HFF-Myc (cell line): ENCODE measurements around the gene PHRF1.

Experiments used
- DNase-seq: peaks from one replicate; pipeline ENCODE4 v3.0.0-alpha.2; 2011; ENCODE audit warnings: low read depth; ENCODE audit errors: extremely low read depth
- H3K4me3 ChIP-seq: replicated peaks from 2 replicates; pipeline ENCODE4 v1.5.1; 2011; ENCODE audit warnings: low read depth, mild to moderate bottlenecking, control low read depth, low read length
- CTCF ChIP-seq: IDR thresholded peaks from 2 replicates; pipeline ENCODE4 v1.5.1; 2012; ENCODE audit warnings: mild to moderate bottlenecking, low read depth, low read length, control low read depth; ENCODE audit errors: missing control alignments

PHRF1 gene

GRCh38 chr11:590997-591396, 14.7 kb downstream of the PHRF1 start:
- no peak overlapping the region for H3K4me3 ChIP-seq
- TF ChIP-seq CTCF = no peak
- DNase-seq = no peak

- no peak overlapping the region for H3K4me3 ChIP-seq
- no peak for DNase-seq
- no peak for TF ChIP-seq CTCF
These were observed 16.2 kb downstream of the PHRF1 start for GRCh38 chr11:592501-592900.

- no peak for TF ChIP-seq CTCF
- H3K4me3 ChIP-seq = no peak overlapping the region
- DNase-seq = no peak
These were observed 16.6 kb downstream of the PHRF1 start for GRCh38 chr11:592918-593317.

GRCh38 chr11:593347-593746, 17.1 kb downstream of the PHRF1 start:
- DNase-seq = no peak
- no peak overlapping the region for H3K4me3 ChIP-seq
- TF ChIP-seq CTCF = no peak

- no peak overlapping the region for H3K4me3 ChIP-seq
- DNase-seq = no peak
- TF ChIP-seq CTCF = no peak
These were observed 19.1 kb downstream of the PHRF1 start for GRCh38 chr11:595400-595799.

- no peak overlapping the region for H3K4me3 ChIP-seq
- TF ChIP-seq CTCF = no peak
- DNase-seq = no peak
These were observed 20.1 kb downstream of the PHRF1 start for GRCh38 chr11:596374-596773.

- TF ChIP-seq CTCF = no peak
- no peak for DNase-seq
- H3K4me3 ChIP-seq = no peak overlapping the region
These were observed 21.0 kb downstream of the PHRF1 start for GRCh38 chr11:597166-597725.
